Urinary bladder (tissue), 4 donors: ENCODE data around the gene DPPA4. TPM values are rescaled to one million over a fixed set of nuclear protein-coding genes. Genes with fewer than 3 reads are reported as not detected.

Experiments used
- DNase-seq: peaks from one replicate; pipeline ENCODE4 v3.0.0-alpha.2; 2015; ENCODE audit errors: extremely low spot score
- H3K27ac ChIP-seq: one replicate; pipeline ENCODE4 v1.5.1; 2013; ENCODE audit warnings: low read depth, mild to moderate bottlenecking, moderate library complexity
- H3K36me3 ChIP-seq: one replicate; pipeline ENCODE4 v1.6.1; 2013; ENCODE audit warnings: mild to moderate bottlenecking, moderate library complexity; ENCODE audit not compliant: insufficient read depth
- H3K4me1 ChIP-seq: one replicate; pipeline ENCODE4 v1.6.1; 2013; ENCODE audit warnings: mild to moderate bottlenecking, moderate library complexity; ENCODE audit not compliant: insufficient read depth
- H3K4me3 ChIP-seq: one replicate; pipeline ENCODE4 v1.5.1; 2013; ENCODE audit warnings: low read depth, low read length
- WGBS: extraction: QIAGEN DNeasy Blood & Tissue Kit; methylation state at CpG from one replicate; pipeline ENCODE4 v1.1.7; 2013; 5-methylcytosine and 5-hydroxymethylcytosine counted together
- polyA plus RNA-seq: library from polyadenylated mRNA; stranded (reverse); fragments of 200-250 nt; gene quantifications from one replicate; pipeline ENCODE4 v1.2.3, GENCODE V29; 2013
- total RNA-seq: library from RNA; depleted of rRNA; stranded (reverse); fragments of >200 nt; gene quantifications from one replicate; pipeline ENCODE4 v1.2.3, GENCODE V29; 2014
- donor health status: healthy with polysubstance abuse.
- donor health status: healthy.

DPPA4 gene
- total and polyA plus RNA-seq, 2 donors, result 0.16 TPM; not detected in 1

GRCh38 chr3:109355625-109356441, 18.5 kb upstream of the DPPA4 start:
- H3K4me3 ChIP-seq, result no peak overlapping the region
- no peak for DNase-seq
- 74% methylated on average over 8 of the region's 8 CpGs for WGBS
- H3K36me3 ChIP-seq, result no peaks in the 10 kb centered on the region
- H3K4me1 ChIP-seq, result no peaks in the 10 kb centered on the region
- no peak overlapping the region for H3K27ac ChIP-seq

GRCh38 chr3:109353057-109353456, 15.7 kb upstream of the DPPA4 start:
- Histone ChIP-seq H3K4me3 (no peak overlapping the region), H3K4me1 (no peaks in the 10 kb centered on the region), H3K36me3 (no peaks in the 10 kb centered on the region), H3K27ac (no peak overlapping the region)
- 26% methylated on average over 2 of the region's 2 CpGs for WGBS
- no peak for DNase-seq

GRCh38 chr3:109351231-109351630, 13.9 kb upstream of the DPPA4 start:
- no peaks in the 10 kb centered on the region for H3K4me1 ChIP-seq
- no peaks in the 10 kb centered on the region for H3K36me3 ChIP-seq
- no peak overlapping the region for H3K27ac ChIP-seq
- no peak for DNase-seq
- H3K4me3 ChIP-seq, result no peak overlapping the region

GRCh38 chr3:109346770-109347295, 9.5 kb upstream of the DPPA4 start:
- WGBS, result 86% methylated on average over 3 of the region's 3 CpGs
- DNase-seq, result no peak
- Histone ChIP-seq H3K27ac (no peak overlapping the region), H3K4me1 (no peaks in the 10 kb centered on the region), H3K4me3 (no peak overlapping the region), H3K36me3 (no peaks in the 10 kb centered on the region)

GRCh38 chr3:109346099-109346498, 8.8 kb upstream of the DPPA4 start:
- no peak overlapping the region for H3K27ac ChIP-seq
- no peaks in the 10 kb centered on the region for H3K4me1 ChIP-seq
- 64% methylated on average over 4 of the region's 4 CpGs for WGBS
- H3K4me3 ChIP-seq, result no peak overlapping the region
- DNase-seq, result no peak
- no peaks in the 10 kb centered on the region for H3K36me3 ChIP-seq

- Histone ChIP-seq H3K27ac (no peak overlapping the region), H3K36me3 (no peaks in the 10 kb centered on the region), H3K4me3 (no peak overlapping the region), H3K4me1 (no peaks in the 10 kb centered on the region)
- DNase-seq, result no peak
- 66% methylated on average over 5 of the region's 5 CpGs for WGBS
Measured at GRCh38 chr3:109339714-109340648, 2.6 kb upstream of the DPPA4 start.

GRCh38 chr3:109339197-109339596, 1.9 kb upstream of the DPPA4 start:
- WGBS, result 64% methylated on average over 3 of the region's 3 CpGs
- no peak overlapping the region for H3K4me3 ChIP-seq
- H3K27ac ChIP-seq, result no peak overlapping the region
- no peak for DNase-seq
- no peaks in the 10 kb centered on the region for H3K4me1 ChIP-seq
- H3K36me3 ChIP-seq, result no peaks in the 10 kb centered on the region

GRCh38 chr3:109338322-109338721, 976 bp upstream of the DPPA4 start:
- Histone ChIP-seq H3K4me1 (no peaks in the 10 kb centered on the region), H3K4me3 (no peak overlapping the region), H3K27ac (no peak overlapping the region), H3K36me3 (no peaks in the 10 kb centered on the region)
- 62% methylated on average over 4 of the region's 4 CpGs for WGBS
- no peak for DNase-seq

- WGBS, result 5% methylated on average over 17 of the region's 17 CpGs
- H3K4me3 ChIP-seq, result peak overlapping the region; percentile 24
- no peak for DNase-seq
- H3K27ac ChIP-seq, result no peak overlapping the region
- H3K4me1 ChIP-seq, result no peaks in the 10 kb centered on the region
- H3K36me3 ChIP-seq, result no peaks in the 10 kb centered on the region
Measured at GRCh38 chr3:109336291-109336861, 970 bp downstream of the DPPA4 start.

- 87% methylated on average over 1 of the region's 1 CpG for WGBS
- DNase-seq, result no peak
- no peak overlapping the region for H3K4me3 ChIP-seq
- no peak overlapping the region for H3K27ac ChIP-seq
- no peaks in the 10 kb centered on the region for H3K4me1 ChIP-seq
- H3K36me3 ChIP-seq, result no peaks in the 10 kb centered on the region
Measured at GRCh38 chr3:109334572-109334971, 2.8 kb downstream of the DPPA4 start.

- DNase-seq, result no peak
- no peaks in the 10 kb centered on the region for H3K4me1 ChIP-seq
- H3K36me3 ChIP-seq, result no peaks in the 10 kb centered on the region
- 89% methylated on average over 5 of the region's 5 CpGs for WGBS
- H3K27ac ChIP-seq, result no peak overlapping the region
- H3K4me3 ChIP-seq, result no peak overlapping the region
Measured at GRCh38 chr3:109331692-109332091, 5.7 kb downstream of the DPPA4 start.

- DNase-seq, result no peak
- no peak overlapping the region for H3K4me3 ChIP-seq
- H3K36me3 ChIP-seq, result no peaks in the 10 kb centered on the region
- no peak overlapping the region for H3K27ac ChIP-seq
- H3K4me1 ChIP-seq, result no peaks in the 10 kb centered on the region
- 91% methylated on average over 7 of the region's 7 CpGs for WGBS
Measured at GRCh38 chr3:109330405-109330804, 6.9 kb downstream of the DPPA4 start.

GRCh38 chr3:109328202-109328601, 9.1 kb downstream of the DPPA4 start:
- Histone ChIP-seq H3K27ac (no peak overlapping the region), H3K4me1 (no peaks in the 10 kb centered on the region), H3K4me3 (no peak overlapping the region), H3K36me3 (no peaks in the 10 kb centered on the region)
- no peak for DNase-seq
- WGBS, result 86% methylated on average over 3 of the region's 3 CpGs
